ENCODE measurements around the gene COPS3.

GRCh38 chr17:17200311-17200710 lies 80.7 kb downstream of the COPS3 start:
- TF ChIP-seq, protein P1, sequence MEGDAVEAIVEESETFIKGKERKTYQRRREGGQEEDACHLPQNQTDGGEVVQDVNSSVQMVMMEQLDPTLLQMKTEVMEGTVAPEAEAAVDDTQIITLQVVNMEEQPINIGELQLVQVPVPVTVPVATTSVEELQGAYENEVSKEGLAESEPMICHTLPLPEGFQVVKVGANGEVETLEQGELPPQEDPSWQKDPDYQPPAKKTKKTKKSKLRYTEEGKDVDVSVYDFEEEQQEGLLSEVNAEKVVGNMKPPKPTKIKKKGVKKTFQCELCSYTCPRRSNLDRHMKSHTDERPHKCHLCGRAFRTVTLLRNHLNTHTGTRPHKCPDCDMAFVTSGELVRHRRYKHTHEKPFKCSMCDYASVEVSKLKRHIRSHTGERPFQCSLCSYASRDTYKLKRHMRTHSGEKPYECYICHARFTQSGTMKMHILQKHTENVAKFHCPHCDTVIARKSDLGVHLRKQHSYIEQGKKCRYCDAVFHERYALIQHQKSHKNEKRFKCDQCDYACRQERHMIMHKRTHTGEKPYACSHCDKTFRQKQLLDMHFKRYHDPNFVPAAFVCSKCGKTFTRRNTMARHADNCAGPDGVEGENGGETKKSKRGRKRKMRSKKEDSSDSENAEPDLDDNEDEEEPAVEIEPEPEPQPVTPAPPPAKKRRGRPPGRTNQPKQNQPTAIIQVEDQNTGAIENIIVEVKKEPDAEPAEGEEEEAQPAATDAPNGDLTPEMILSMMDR (IDR thresholded peaks at IDR 0.05; ENCODE audit: control extremely low read depth in 1 of 3, insufficient read depth in 1 of 3, low read depth in 1 of 3, low read length in 3 of 3), result no peak
- TF ChIP-seq KDM1A (IDR thresholded peaks at IDR 0.05; ENCODE audit: borderline replicate concordance, low read length) (no peak), POLR2AphosphoS5 (IDR thresholded peaks at IDR 0.05; ENCODE audit: low read depth, low read length) (no peak), RFX5 (IDR thresholded peaks at IDR 0.05; ENCODE audit: borderline replicate concordance, low read depth, low read length) (no peak), PHF8 (conservative IDR thresholded peaks at IDR 0.05; ENCODE audit: low read depth, low read length) (no peak), CREB1 (IDR thresholded peaks at IDR 0.05) (no peak), CEBPB (IDR thresholded peaks at IDR 0.05; ENCODE audit: low read depth, low read length) (no peak), EZH2 (IDR thresholded peaks at IDR 0.05; ENCODE audit: low read depth, low read length, severe bottlenecking) (no peak), BACH1 (IDR thresholded peaks at IDR 0.05; ENCODE audit: low read length) (no peak)
